OCI-LY7 (cell line): ENCODE measurements around the gene IRF2BP2.

Experiments used
- EZH2phosphoT487 ChIP-seq: fragments of 200-600 bp; sonication (generic); IDR thresholded peaks from 2 replicates; pipeline ENCODE4 v1.6.1; 2018; ENCODE audit warnings: low read depth, borderline replicate concordance, mild to moderate bottlenecking, mixed run types, antibody characterized with exemption, low read length, moderate library complexity, mixed read lengths
- TF ChIP-seq, protein P1 (sequence below): fragments of 200-600 bp; sonication (generic); conservative IDR thresholded peaks from 2 replicates; pipeline ENCODE4 v1.5.1; 2014; ENCODE audit warnings: mild to moderate bottlenecking, antibody characterized with exemption, low read length, moderate library complexity, mixed read lengths

DNA sequence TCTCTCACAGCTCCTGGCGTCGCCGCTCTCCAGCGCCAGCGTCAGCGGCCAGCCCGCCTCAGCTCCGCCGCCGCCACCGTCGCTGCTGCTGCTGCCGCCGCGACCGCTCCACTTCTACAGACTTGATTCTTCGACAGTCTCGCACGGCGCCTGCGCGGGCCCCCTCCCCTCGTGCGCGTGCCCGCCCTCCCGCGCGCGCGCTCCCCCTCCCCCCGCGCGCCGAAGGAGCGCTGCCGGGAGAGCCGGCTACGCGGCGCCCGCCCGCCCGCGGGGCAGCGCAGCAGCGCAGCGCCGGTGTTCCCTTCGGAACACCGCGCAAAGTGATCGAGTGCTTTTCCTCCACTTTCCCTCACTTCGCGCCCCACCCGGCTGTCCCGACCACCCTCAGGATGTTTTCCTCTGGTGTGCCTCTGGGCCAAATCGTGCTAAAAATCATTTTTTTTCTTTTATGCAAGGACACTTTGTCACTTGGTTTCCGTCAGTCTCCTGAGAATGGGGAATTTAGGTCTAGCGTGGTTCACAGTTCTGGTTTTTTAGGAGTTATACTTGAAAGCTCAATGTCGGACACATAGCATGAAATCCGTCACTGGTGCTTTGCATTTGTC is at the start of gene IRF2BP2:
- TF ChIP-seq, protein P1, sequence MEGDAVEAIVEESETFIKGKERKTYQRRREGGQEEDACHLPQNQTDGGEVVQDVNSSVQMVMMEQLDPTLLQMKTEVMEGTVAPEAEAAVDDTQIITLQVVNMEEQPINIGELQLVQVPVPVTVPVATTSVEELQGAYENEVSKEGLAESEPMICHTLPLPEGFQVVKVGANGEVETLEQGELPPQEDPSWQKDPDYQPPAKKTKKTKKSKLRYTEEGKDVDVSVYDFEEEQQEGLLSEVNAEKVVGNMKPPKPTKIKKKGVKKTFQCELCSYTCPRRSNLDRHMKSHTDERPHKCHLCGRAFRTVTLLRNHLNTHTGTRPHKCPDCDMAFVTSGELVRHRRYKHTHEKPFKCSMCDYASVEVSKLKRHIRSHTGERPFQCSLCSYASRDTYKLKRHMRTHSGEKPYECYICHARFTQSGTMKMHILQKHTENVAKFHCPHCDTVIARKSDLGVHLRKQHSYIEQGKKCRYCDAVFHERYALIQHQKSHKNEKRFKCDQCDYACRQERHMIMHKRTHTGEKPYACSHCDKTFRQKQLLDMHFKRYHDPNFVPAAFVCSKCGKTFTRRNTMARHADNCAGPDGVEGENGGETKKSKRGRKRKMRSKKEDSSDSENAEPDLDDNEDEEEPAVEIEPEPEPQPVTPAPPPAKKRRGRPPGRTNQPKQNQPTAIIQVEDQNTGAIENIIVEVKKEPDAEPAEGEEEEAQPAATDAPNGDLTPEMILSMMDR, result no peak
- TF ChIP-seq EZH2phosphoT487, result no peak
